ENCODE results near the gene MRPS11. TPM values are rescaled to one million over a fixed set of nuclear protein-coding genes. Genes with fewer than 3 reads are reported as not detected.

The MRPS11 gene
- total and polyA plus RNA-seq, 10 of the 15 experiments (the other 5 are each of a cell fraction or from before 2014, with no cell fraction given), result 37.1 to 148 (median 68.7) TPM

GRCh38 chr15:88506628-88507027 lies 39.1 kb downstream of the MRPS11 start:
- no peak for FAIRE-seq

GRCh38 chr15:88509321-88509720 lies 41.8 kb downstream of the MRPS11 start:
- no TSS peak for BruUV-seq (replicated peaks)
- WGBS (ENCODE audit: insufficient coverage, insufficient replicate concordance, low lambda C conversion rate, missing lambda C conversion rate), result 1% methylated on average over 4 of the region's 4 CpGs
- Histone ChIP-seq H3K4me3 (no peak overlapping the region), H4K20me1 (ENCODE audit: control insufficient read depth, insufficient read depth) (no peaks in the 10 kb centered on the region), H3K9me3 (replicated peaks; ENCODE audit: control insufficient read depth, insufficient read depth, low read length) (no peaks in the 10 kb centered on the region), H2AFZ (ENCODE audit: control insufficient read depth, low read depth, low read length) (no peak overlapping the region), H3K79me2 (ENCODE audit: control insufficient read depth, insufficient read depth, low read length) (no peaks in the 10 kb centered on the region), H3K27ac (ENCODE audit: control insufficient read depth, insufficient read depth) (no peak overlapping the region), H3K9ac (ENCODE audit: control insufficient read depth, insufficient read depth, low read length) (no peak overlapping the region), H3K4me1 (ENCODE audit: control insufficient read depth, insufficient read depth, low read length) (peaks cover 12% of the 10 kb centered on the region), H3K4me2 (ENCODE audit: control insufficient read depth, insufficient read depth) (peak overlapping the region; percentile 1; the same call in 1 of the 2 replicates), H3K27me3 (replicated peaks in 1 of 2; ENCODE audit: control insufficient read depth in 2 of 2, insufficient read depth in 2 of 2, low read length in 1 of 2) (no peaks in the 10 kb centered on the region), H3K36me3 (ENCODE audit: control insufficient read depth in 2 of 2, insufficient read depth in 2 of 2, low read length in 1 of 2) (no peaks in the 10 kb centered on the region)
- no peak for ATAC-seq
- in situ Hi-C loops (cut with MboI) (no loop called here), intact Hi-C loops (cut with micrococcal nuclease; ENCODE audit: unreplicated experiment) (no loop called here)
- SMC1A ChIA-PET (ENCODE audit: uncharacterized antibody, unreplicated experiment), result no interaction called here
- no peak for DNase-seq (ENCODE audit: low read depth, low spot score)
- TF ChIP-seq RUNX3 (IDR thresholded peaks at IDR 0.05; ENCODE audit: low read length) (peak; percentile 53), RFX5 (IDR thresholded peaks at IDR 0.05; ENCODE audit: low read depth, low read length) (no peak)
- RAD21 ChIA-PET (ENCODE audit: unreplicated experiment), result no interaction called here
- POLR2A ChIA-PET, result no interaction called here
- CTCF ChIA-PET, result no interaction called here
- FAIRE-seq, result no peak

More at GRCh38 chr15:88506628-88507027, 39.1 kb downstream of the MRPS11 start:
- H3K9me3 ChIP-seq (replicated peaks; ENCODE audit: control insufficient read depth, insufficient read depth, low read length), result no peaks in the 10 kb centered on the region
- ChIA-PET POLR2A (no interaction called here), RAD21 (ENCODE audit: unreplicated experiment) (no interaction called here), SMC1A (ENCODE audit: uncharacterized antibody, unreplicated experiment) (interaction anchor here (0.6 to 1.4 kb wide), 3 partner anchors 22 to 1842 kb away, joined by 3 read pairs; no protein-coding TSS in a partner anchor), CTCF (interaction anchor here (1.5 kb wide), 1 partner anchor 328 kb away, joined by 4 read pairs; no protein-coding TSS in a partner anchor)
- intact Hi-C loops (cut with micrococcal nuclease; ENCODE audit: unreplicated experiment) (no loop called here), in situ Hi-C loops (cut with MboI) (no loop called here)
- no peaks in the 10 kb centered on the region for H3K79me2 ChIP-seq (ENCODE audit: control insufficient read depth, insufficient read depth, low read length)
- BruUV-seq (replicated peaks), result no TSS peak
- no peaks in the 10 kb centered on the region for H3K36me3 ChIP-seq (ENCODE audit: control insufficient read depth in 2 of 2, insufficient read depth in 2 of 2, low read length in 1 of 2)
- no peaks in the 10 kb centered on the region for H4K20me1 ChIP-seq (ENCODE audit: control insufficient read depth, insufficient read depth)
- ATAC-seq (no peak), DNase-seq (ENCODE audit: low read depth, low spot score) (no peak)
- H3K9ac ChIP-seq (ENCODE audit: control insufficient read depth, insufficient read depth, low read length), result no peak overlapping the region
- H3K4me2 ChIP-seq (ENCODE audit: control insufficient read depth, insufficient read depth), result no peak overlapping the region
- no peak overlapping the region for H3K27ac ChIP-seq (ENCODE audit: control insufficient read depth, insufficient read depth)
- H3K4me3 ChIP-seq, result no peak overlapping the region
- no peak overlapping the region for H2AFZ ChIP-seq (ENCODE audit: control insufficient read depth, low read depth, low read length)
- TF ChIP-seq MAX (IDR thresholded peaks at IDR 0.05; ENCODE audit: low read depth, low read length) (no peak), CREM (IDR thresholded peaks at IDR 0.05; ENCODE audit: low read depth) (no peak), TBL1XR1 (IDR thresholded peaks at IDR 0.05; ENCODE audit: low read depth, low read length) (no peak)
- H3K4me1 ChIP-seq (ENCODE audit: control insufficient read depth, insufficient read depth, low read length), result peaks cover 12% of the 10 kb centered on the region
- H3K27me3 ChIP-seq (replicated peaks in 1 of 2; ENCODE audit: control insufficient read depth in 2 of 2, insufficient read depth in 2 of 2, low read length in 1 of 2), result no peaks in the 10 kb centered on the region
